ENCODE data around the gene FPR2. TPM values are rescaled to one million over a fixed set of nuclear protein-coding genes. Genes with fewer than 3 reads are reported as not detected.

The FPR2 gene
- total and polyA plus RNA-seq, 9 of the 15 experiments (the other 6 are each of a cell fraction or from before 2014, with no cell fraction given) = 0.03 to 0.15 (median 0.07) TPM; not detected in 6

DNA sequence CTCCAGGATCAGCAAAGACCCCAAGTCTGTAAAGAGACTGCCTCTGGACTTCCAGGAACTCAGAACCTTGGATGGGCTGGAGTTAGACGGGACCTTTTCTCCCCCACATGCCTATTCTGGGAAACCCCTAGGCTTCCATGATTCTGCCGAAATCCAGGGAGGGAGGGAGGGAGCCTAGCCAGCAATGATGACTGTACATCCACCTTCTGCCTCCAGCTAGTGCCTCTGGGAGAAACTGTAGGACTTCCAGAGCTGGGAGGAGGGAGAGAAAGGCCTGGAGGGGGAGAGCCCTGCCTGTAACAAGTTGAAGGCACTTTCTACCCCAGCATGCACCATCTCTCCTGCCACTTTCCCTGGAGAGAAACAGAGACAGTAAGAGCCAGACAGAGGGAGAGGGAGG lies 31.2 kb upstream of the FPR2 start (continued):
- no peak for TF ChIP-seq RBM34 (IDR thresholded peaks at IDR 0.05; ENCODE audit: borderline replicate concordance, insufficient read depth, low read length)

DNA sequence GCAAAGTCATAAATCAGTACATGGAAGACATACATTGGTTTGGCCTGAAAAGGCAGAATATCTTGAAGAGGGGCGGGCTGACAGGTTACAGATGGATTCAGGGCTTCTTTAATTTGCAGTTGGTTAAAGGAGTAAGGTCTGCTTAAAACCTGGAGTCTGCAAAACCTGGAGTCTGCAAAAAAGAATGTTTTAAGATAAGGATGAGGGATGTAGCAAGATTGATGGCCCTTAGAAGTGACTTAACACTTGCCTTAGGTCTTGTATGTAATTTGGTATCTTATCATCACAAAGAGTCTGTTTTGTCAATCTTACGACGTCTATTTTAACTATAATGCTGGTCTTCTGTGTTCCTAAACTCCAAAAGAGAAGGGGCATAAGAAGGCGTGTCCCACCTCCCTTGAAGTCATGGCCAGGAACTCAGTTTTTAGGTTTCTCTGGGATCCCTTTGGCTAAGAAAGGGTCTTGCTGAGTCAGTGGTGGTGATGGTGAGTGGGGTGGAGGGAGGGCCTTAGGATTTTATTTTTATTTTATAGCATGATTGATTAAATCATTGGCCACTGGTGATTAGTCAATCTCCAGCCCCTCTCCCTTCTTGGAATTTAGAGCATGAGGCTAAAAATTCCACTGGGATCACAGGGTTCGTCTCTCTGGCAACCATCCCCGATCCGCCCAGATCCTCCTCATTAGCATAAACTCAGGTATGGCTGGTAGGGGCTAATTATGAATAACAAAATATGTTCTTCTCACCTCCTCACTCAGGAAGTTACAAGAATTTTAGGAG lies 27.0 kb upstream of the FPR2 start:
- Histone ChIP-seq H4K20me1 (replicated peaks; ENCODE audit: control insufficient read depth, insufficient read depth, low read length) (no peaks in the 10 kb centered on the region; the same call in 1 of the 2 replicates), H3K4me3 (no peak overlapping the region), H3K36me3 (ENCODE audit: control insufficient read depth, insufficient read depth, low read length) (no peaks in the 10 kb centered on the region), H3K4me1 (replicated peaks in 1 of 2; ENCODE audit: control insufficient read depth in 2 of 2, insufficient read depth in 2 of 2, low read length in 2 of 2) (peaks cover 10 to 25% of the 10 kb centered on the region in 2 experiments), H3K9me1 (ENCODE audit: control insufficient read depth, insufficient read depth, low read length) (no peaks in the 10 kb centered on the region), H3K9me3 (replicated peaks; ENCODE audit: control insufficient read depth, insufficient read depth, low read depth, low read length) (no peaks in the 10 kb centered on the region), H3K4me2 (ENCODE audit: insufficient read depth, low read length) (no peak overlapping the region), H3K27ac (ENCODE audit: extremely low read depth, low read depth, low read length) (no peak overlapping the region; the same call in 2 of the 3 replicates), H3K9ac (ENCODE audit: insufficient read depth in 1 of 2, low read depth in 2 of 2, low read length in 2 of 2) (no peak overlapping the region), H2AFZ (ENCODE audit: low read depth, low read length) (no peak overlapping the region), H3K27me3 (ENCODE audit: control insufficient read depth in 2 of 2, insufficient read depth in 2 of 2, low read length in 2 of 2) (peaks cover 0 to 24% of the 10 kb centered on the region in 2 experiments; a peak in 3 of 5 replicates), H3K79me2 (ENCODE audit: control insufficient read depth, insufficient read depth, low read length) (no peaks in the 10 kb centered on the region)
- TF ChIP-seq TCF3 (CRISPR knock-in tag; IDR thresholded peaks at IDR 0.05) (peak; percentile 10; the same call in 1 of the 2 replicates), RCOR1 (IDR thresholded peaks at IDR 0.05; ENCODE audit: borderline replicate concordance in 1 of 2, low read depth in 2 of 2, low read length in 2 of 2) (0 out of 4 replicates have a peak, but pooled peaks of 1 of the 2 experiments have one; percentile 36), MEIS2 (IDR thresholded peaks at IDR 0.05; ENCODE audit: partially characterized antibody) (peak; percentile 89), CBFA2T2 (conservative IDR thresholded peaks at IDR 0.05) (0 out of 2 replicates have a peak, but pooled peaks have one; percentile 8), CEBPB (tag; IDR thresholded peaks at IDR 0.05) (peak; percentile 20; the same call in 1 of the 2 replicates), ZNF316 (IDR thresholded peaks at IDR 0.05) (no peak), TBL1XR1 (IDR thresholded peaks at IDR 0.05; ENCODE audit: low read length in 2 of 2) (0 out of 4 replicates have a peak, but pooled peaks of 1 of the 2 experiments have one; percentile 21), POU5F1 (IDR thresholded peaks at IDR 0.05; ENCODE audit: borderline replicate concordance, low read depth, low read length, partially characterized antibody) (no peak), MECOM (CRISPR knock-in tag; IDR thresholded peaks at IDR 0.05) (peak; percentile 77; the same call in 1 of the 2 replicates), CBFA2T3 (IDR thresholded peaks at IDR 0.05) (peak; percentile 45; the same call in 1 of the 2 replicates)
- TF ChIP-seq, protein P1, sequence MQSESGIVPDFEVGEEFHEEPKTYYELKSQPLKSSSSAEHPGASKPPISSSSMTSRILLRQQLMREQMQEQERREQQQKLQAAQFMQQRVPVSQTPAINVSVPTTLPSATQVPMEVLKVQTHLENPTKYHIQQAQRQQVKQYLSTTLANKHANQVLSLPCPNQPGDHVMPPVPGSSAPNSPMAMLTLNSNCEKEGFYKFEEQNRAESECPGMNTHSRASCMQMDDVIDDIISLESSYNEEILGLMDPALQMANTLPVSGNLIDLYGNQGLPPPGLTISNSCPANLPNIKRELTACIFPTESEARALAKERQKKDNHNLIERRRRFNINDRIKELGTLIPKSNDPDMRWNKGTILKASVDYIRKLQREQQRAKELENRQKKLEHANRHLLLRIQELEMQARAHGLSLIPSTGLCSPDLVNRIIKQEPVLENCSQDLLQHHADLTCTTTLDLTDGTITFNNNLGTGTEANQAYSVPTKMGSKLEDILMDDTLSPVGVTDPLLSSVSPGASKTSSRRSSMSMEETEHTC (IDR thresholded peaks at IDR 0.05) = no peak
- TF ChIP-seq, protein P2, sequence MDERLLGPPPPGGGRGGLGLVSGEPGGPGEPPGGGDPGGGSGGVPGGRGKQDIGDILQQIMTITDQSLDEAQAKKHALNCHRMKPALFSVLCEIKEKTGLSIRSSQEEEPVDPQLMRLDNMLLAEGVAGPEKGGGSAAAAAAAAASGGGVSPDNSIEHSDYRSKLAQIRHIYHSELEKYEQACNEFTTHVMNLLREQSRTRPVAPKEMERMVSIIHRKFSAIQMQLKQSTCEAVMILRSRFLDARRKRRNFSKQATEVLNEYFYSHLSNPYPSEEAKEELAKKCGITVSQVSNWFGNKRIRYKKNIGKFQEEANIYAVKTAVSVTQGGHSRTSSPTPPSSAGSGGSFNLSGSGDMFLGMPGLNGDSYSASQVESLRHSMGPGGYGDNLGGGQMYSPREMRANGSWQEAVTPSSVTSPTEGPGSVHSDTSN (CRISPR knock-in tag; IDR thresholded peaks at IDR 0.05; ENCODE audit: low read depth) = no peak
- TF ChIP-seq, protein P2 (tag; conservative IDR thresholded peaks at IDR 0.05; ENCODE audit: low read depth) = peak; percentile 88
- TF ChIP-seq, protein P3, sequence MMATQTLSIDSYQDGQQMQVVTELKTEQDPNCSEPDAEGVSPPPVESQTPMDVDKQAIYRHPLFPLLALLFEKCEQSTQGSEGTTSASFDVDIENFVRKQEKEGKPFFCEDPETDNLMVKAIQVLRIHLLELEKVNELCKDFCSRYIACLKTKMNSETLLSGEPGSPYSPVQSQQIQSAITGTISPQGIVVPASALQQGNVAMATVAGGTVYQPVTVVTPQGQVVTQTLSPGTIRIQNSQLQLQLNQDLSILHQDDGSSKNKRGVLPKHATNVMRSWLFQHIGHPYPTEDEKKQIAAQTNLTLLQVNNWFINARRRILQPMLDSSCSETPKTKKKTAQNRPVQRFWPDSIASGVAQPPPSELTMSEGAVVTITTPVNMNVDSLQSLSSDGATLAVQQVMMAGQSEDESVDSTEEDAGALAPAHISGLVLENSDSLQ (IDR thresholded peaks at IDR 0.05) = peak; percentile 79
- BruUV-seq (replicated peaks) = no TSS peak
- intact Hi-C loops (cut with micrococcal nuclease) = no loop called here
- ChIA-PET POLR2A (interaction anchor here (1.0 kb wide), 1 partner anchor 9 kb away, joined by 4 read pairs; no protein-coding TSS in a partner anchor), CTCF (ENCODE audit: low intra/inter-chr PET ratio) (no interaction called here)
- in situ Hi-C loops (cut with MboI) = no loop called here
- WGBS (ENCODE audit: insufficient coverage, low coverage, missing lambda C conversion rate) = 9% methylated on average over 7 of the region's 7 CpGs
- DNase-seq (ENCODE audit: extremely low read depth in 1 of 4, low spot score in 3 of 4) (no peak), ATAC-seq (no peak), FAIRE-seq (peak; percentile 71)

All from K562 (cell line).